VCaP (cell line): Measurements from ENCODE around the gene TBC1D4.

Experiments
- H3K27ac ChIP-seq: fragments of 450-650 bp; 2 replicates; pipeline ENCODE4 v1.5.1; 2017
- CTCF ChIP-seq: fragments of 450-650 bp; conservative IDR thresholded peaks from 2 replicates; pipeline ENCODE4 v1.5.1; 2017; ENCODE audit warnings: mild to moderate bottlenecking, moderate library complexity

The TBC1D4 gene

GRCh38 chr13:75481176-75482069, 546 bp downstream of the TBC1D4 start:
- H3K27ac ChIP-seq = peak overlapping the region; percentile 87
- TF ChIP-seq CTCF = 0 out of 2 replicates have a peak, but pooled peaks have one; percentile 1

GRCh38 chr13:75480671-75481175, 1.2 kb downstream of the TBC1D4 start:
- no peak for TF ChIP-seq CTCF
- peak overlapping the region; percentile 87 for H3K27ac ChIP-seq

GRCh38 chr13:75479102-75479740, 2.7 kb downstream of the TBC1D4 start:
- no peak for TF ChIP-seq CTCF
- H3K27ac ChIP-seq = peak overlapping the region; percentile 87

- no peak for TF ChIP-seq CTCF
- peak overlapping the region; percentile 87; the same call in 1 of the 2 replicates for H3K27ac ChIP-seq
Measured at GRCh38 chr13:75478659-75479058, 3.3 kb downstream of the TBC1D4 start.

GRCh38 chr13:75474956-75475355, 7.0 kb downstream of the TBC1D4 start:
- TF ChIP-seq CTCF = no peak
- no peak overlapping the region for H3K27ac ChIP-seq

GRCh38 chr13:75473468-75473867, 8.5 kb downstream of the TBC1D4 start:
- TF ChIP-seq CTCF = no peak
- no peak overlapping the region for H3K27ac ChIP-seq

- H3K27ac ChIP-seq = no peak overlapping the region
- TF ChIP-seq CTCF = no peak
Measured at GRCh38 chr13:75470676-75471075, 11.3 kb downstream of the TBC1D4 start.
